HepG2 (cell line): ENCODE results near the gene TAF3. TPM values are rescaled to one million over a fixed set of nuclear protein-coding genes. Genes with fewer than 3 reads are reported as not detected.

ENCODE experiments used
- ATAC-seq: fragments of 200-7000 bp; cut with Tn5 transposase; 3 replicates; pipeline ENCODE4 v1.9.1; 2020; ENCODE audit warnings: mild to moderate bottlenecking, moderate library complexity
- BruUV-seq: library from RNA; stranded (reverse); fragments of 400-500 nt; replicated peaks from 2 replicates; lab custom pipeline; 2021; lab: Mats Ljungman, UMichigan
- CTCF ChIA-PET: fragments of 300-600 bp; formaldehyde crosslinking; extraction: SDS; loops from one replicate; lab custom pipeline; 2021; ENCODE audit warnings: low total read pairs, inconsistent platforms, low intra/inter-chr PET ratio; lab: Yijun Ruan, JAX
- POLR2A ChIA-PET: fragments of 350-600 bp; sonication (Branson Sonifier 250); formaldehyde crosslinking; loops from one replicate; lab custom pipeline; 2020; ENCODE audit warnings: antibody characterized with exemption, inconsistent platforms; lab: Yijun Ruan, JAX
- DNase-seq: peaks from one replicate; pipeline ENCODE4 v3.0.0-alpha.2; 2015; ENCODE audit warnings: low spot score
- FAIRE-seq: peaks from 3 replicates; lab custom pipeline; 2011; peaks lifted over from hg19 to GRCh38; lab: Jason Lieb, UNC
- H2AFZ ChIP-seq: one replicate; pipeline ENCODE4 v1.6.1; 2011; ENCODE audit warnings: low read length, inconsistent platforms
- H3K27ac ChIP-seq: fragments of 300-600 bp; 3 replicates; pipeline ENCODE4 v1.8.0; 2011; ENCODE audit warnings: mixed run types, mild to moderate bottlenecking, mixed read lengths, low read length, inconsistent platforms; ENCODE audit not compliant: insufficient read depth; ENCODE audit errors: extremely low read length
- H3K27me3 ChIP-seq, 2 experiments: fragments of 200-600 bp in 1 of 2; 2 replicates in 1 of 2; 3 replicates in 1 of 2; pipeline versions ENCODE4 v1.6.0 to v1.8.0; 2011; ENCODE audit warnings: low read length in 2 of 2, mild to moderate bottlenecking in 2 of 2, moderate library complexity in 2 of 2, inconsistent platforms in 1 of 2; ENCODE audit not compliant: insufficient read depth in 2 of 2, control insufficient read depth in 1 of 2
- H3K36me3 ChIP-seq, 2 experiments: fragments of 200-600 bp in 1 of 2; replicated peaks in 1 of 2; 2 replicates in 1 of 2; 3 replicates in 1 of 2; pipeline versions ENCODE4 v1.5.1 to v1.8.0; 2011; ENCODE audit warnings: low read length in 2 of 2, inconsistent platforms in 1 of 2; ENCODE audit not compliant: insufficient read depth in 2 of 2, control insufficient read depth in 1 of 2
- H3K4me1 ChIP-seq: 2 replicates; pipeline ENCODE4 v1.5.1; 2012; ENCODE audit warnings: low read length, inconsistent platforms; ENCODE audit not compliant: insufficient read depth
- H3K4me2 ChIP-seq: 2 replicates; pipeline ENCODE4 v1.6.0; 2011; ENCODE audit warnings: low read depth, low read length, inconsistent platforms
- H3K4me3 ChIP-seq, 3 experiments: fragments of 200-600 bp in 1 of 3; sonication (generic), shearing (Covaris generic) in 1 of 3; replicated peaks in 1 of 3; 2 replicates each; pipeline ENCODE4 v1.5.1; 2011 to 2016; ENCODE audit warnings: low read length in 3 of 3, inconsistent platforms in 2 of 3, low read depth in 2 of 3, mild to moderate bottlenecking in 2 of 3, control low read depth in 1 of 3, mixed read lengths in 1 of 3; ENCODE audit not compliant: insufficient read depth in 1 of 3
- H3K79me2 ChIP-seq: one replicate; pipeline ENCODE4 v1.6.1; 2011; ENCODE audit warnings: low read length, inconsistent platforms; ENCODE audit not compliant: insufficient read depth
- H3K9ac ChIP-seq: 2 replicates; pipeline ENCODE4 v1.6.0; 2011; ENCODE audit warnings: mild to moderate bottlenecking, low read depth, low read length, inconsistent platforms; ENCODE audit not compliant: insufficient read depth
- H3K9me3 ChIP-seq: 2 replicates; pipeline ENCODE4 v1.5.1; 2012; ENCODE audit warnings: mild to moderate bottlenecking, low read length
- H4K20me1 ChIP-seq: 2 replicates; pipeline ENCODE4 v1.6.0; 2011; ENCODE audit warnings: inconsistent platforms, mild to moderate bottlenecking, low read length, moderate library complexity; ENCODE audit not compliant: insufficient read depth
- BORCS8-MEF2B ChIP-seq: sonication (generic); formaldehyde crosslinking; IDR thresholded peaks from 2 replicates; pipeline ENCODE4 v1.8.0; 2022; ENCODE audit warnings: mild to moderate bottlenecking, missing genetic modification reagents
- BRD4 ChIP-seq: sonication (generic); formaldehyde crosslinking; IDR thresholded peaks from 2 replicates; pipeline ENCODE4 v1.4.0; 2020; ENCODE audit warnings: missing genetic modification reagents
- CERS6 ChIP-seq: sonication (generic); formaldehyde crosslinking; IDR thresholded peaks from 2 replicates; pipeline ENCODE4 v1.5.0; 2020; ENCODE audit warnings: missing genetic modification reagents
- GTF2F1 ChIP-seq: fragments of 150-350 bp; IDR thresholded peaks from 2 replicates; pipeline ENCODE4 v1.6.1; 2014; ENCODE audit warnings: low read length
- HMGA1 ChIP-seq: sonication (generic); formaldehyde crosslinking; conservative IDR thresholded peaks from 2 replicates; pipeline ENCODE4 v1.4.0; 2020; ENCODE audit warnings: missing genetic modification reagents
- KDM2A ChIP-seq: sonication (generic); formaldehyde crosslinking; IDR thresholded peaks from 2 replicates; pipeline ENCODE4 v1.4.0; 2020; ENCODE audit warnings: low read depth, missing genetic modification reagents, borderline replicate concordance
- KDM5A ChIP-seq: fragments of 200-600 bp; sonication (generic); IDR thresholded peaks from 2 replicates; pipeline ENCODE4 v1.7.0; 2018; ENCODE audit warnings: antibody characterized with exemption, mild to moderate bottlenecking, low read length, borderline replicate concordance
- POGK ChIP-seq: sonication (generic); formaldehyde crosslinking; conservative IDR thresholded peaks from 2 replicates; pipeline ENCODE4 v1.8.0; 2022; ENCODE audit warnings: mild to moderate bottlenecking, moderate library complexity, missing genetic modification reagents
- RFXANK ChIP-seq: IDR thresholded peaks from 2 replicates; pipeline ENCODE4 v1.6.1; 2016
- SMC3 ChIP-seq: IDR thresholded peaks from 2 replicates; pipeline ENCODE4 v1.6.1; 2011; ENCODE audit warnings: low read length, improper control_type of control experiment
- ZFY ChIP-seq: sonication (generic); formaldehyde crosslinking; IDR thresholded peaks from 2 replicates; pipeline ENCODE4 v1.4.0; 2020; ENCODE audit warnings: missing genetic modification reagents
- ZNF20 ChIP-seq: sonication (generic); formaldehyde crosslinking; IDR thresholded peaks from 2 replicates; pipeline ENCODE4 v1.4.0; 2020; ENCODE audit warnings: mild to moderate bottlenecking, moderate library complexity, missing genetic modification reagents
- ZNF235 ChIP-seq: sonication (generic); formaldehyde crosslinking; IDR thresholded peaks from 2 replicates; pipeline ENCODE4 v1.8.1; 2023; ENCODE audit warnings: mild to moderate bottlenecking, missing genetic modification reagents, borderline replicate concordance
- ZNF274 ChIP-seq: sonication (generic); formaldehyde crosslinking; IDR thresholded peaks from 2 replicates; pipeline ENCODE4 v1.5.1; 2020; ENCODE audit warnings: mild to moderate bottlenecking, missing genetic modification reagents
- ZNF569 ChIP-seq: sonication (generic); formaldehyde crosslinking; IDR thresholded peaks from 2 replicates; pipeline ENCODE4 v1.5.0; 2020; ENCODE audit warnings: mild to moderate bottlenecking, missing genetic modification reagents, moderate library complexity, borderline replicate concordance
- ZNF775 ChIP-seq: sonication (generic); formaldehyde crosslinking; IDR thresholded peaks from 2 replicates; pipeline ENCODE4 v1.4.0; 2020; ENCODE audit warnings: missing genetic modification reagents, mild to moderate bottlenecking, moderate library complexity, borderline replicate concordance
- ZNF816 ChIP-seq: sonication (generic); formaldehyde crosslinking; IDR thresholded peaks from 2 replicates; pipeline ENCODE4 v1.8.0; 2022; ENCODE audit warnings: missing genetic modification reagents, mild to moderate bottlenecking, borderline replicate concordance
- ZXDC ChIP-seq: sonication (generic); formaldehyde crosslinking; IDR thresholded peaks from 2 replicates; pipeline ENCODE4 v1.5.0; 2020; ENCODE audit warnings: mild to moderate bottlenecking, missing genetic modification reagents
- ZZZ3 ChIP-seq: sonication (generic); formaldehyde crosslinking; IDR thresholded peaks from 2 replicates; pipeline ENCODE4 v1.4.0; 2020; ENCODE audit warnings: missing genetic modification reagents, mild to moderate bottlenecking, borderline replicate concordance
- WGBS: methylation state at CpG from one replicate; pipeline ENCODE4 v1.1.6; 2017; ENCODE audit warnings: low lambda C conversion rate; 5-methylcytosine and 5-hydroxymethylcytosine counted together
- in situ Hi-C: cut with HindIII; loops from 2 replicates; pipeline ENCODE4 v1.10.0; 2017; ENCODE audit warnings: low pct_unique_long_range_greater_than_20kb; ENCODE audit not compliant: extremely low pct_ligation_motif_present
- intact Hi-C: fragments of 100-400 bp; cut with micrococcal nuclease; formaldehyde crosslinking; loops from one replicate; pipeline ENCODE4 v1.10.0; 2022; ENCODE audit not compliant: unreplicated experiment
- polyA plus RNA-seq, 8 experiments: library from polyadenylated mRNA; depleted of rRNA in 3 of 8; stranded (reverse) in 7 of 8; unstranded in 1 of 8; fragments of >200 nt; fragmentation: Illumina TruSeq in 4 of 8; extraction: Trizol in 4 of 8; gene quantifications; 2 replicates each; pipeline versions ENCODE4 v1.2.1 to v1.2.3, GENCODE V29; 2011 to 2016; ENCODE audit warnings: low read depth in 4 of 8, missing spikeins in 1 of 8, mixed read lengths in 1 of 8; ENCODE audit not compliant: insufficient read depth in 1 of 8
- total RNA-seq, 5 experiments: library from RNA; depleted of rRNA; stranded (reverse); fragments of >200 nt; fragmentation: Illumina TruSeq; extraction: Trizol; gene quantifications; 2 replicates each; pipeline ENCODE4 v1.2.3, GENCODE V29; 2016; ENCODE audit warnings: low read depth in 1 of 5
- TF ChIP-seq, protein P1 (sequence below): sonication (generic); formaldehyde crosslinking; IDR thresholded peaks from 2 replicates; pipeline ENCODE4 v1.4.0; 2020; ENCODE audit warnings: missing genetic modification reagents

Gene TAF3
- total and polyA plus RNA-seq, 2 of the 13 experiments (the other 11 are each of a cell fraction or from before 2014, with no cell fraction given): 1.7 to 2.9 TPM

- H3K4me3 ChIP-seq: no peak overlapping the region
- H3K27ac ChIP-seq: no peak overlapping the region
- no peaks in the 10 kb centered on the region for H3K9me3 ChIP-seq
- H3K27me3 ChIP-seq: no peaks in the 10 kb centered on the region
- FAIRE-seq (no peak), ATAC-seq (no peak), DNase-seq (no peak)
- H3K4me2 ChIP-seq: no peak overlapping the region
- TF ChIP-seq ZNF235 (no peak), BORCS8-MEF2B (CRISPR knock-in tag) (no peak), ZZZ3 (CRISPR knock-in tag) (no peak), KDM2A (CRISPR knock-in tag) (no peak), ZNF20 (CRISPR knock-in tag) (no peak), ZNF816 (CRISPR knock-in tag) (no peak), BRD4 (no peak), HMGA1 (CRISPR knock-in tag) (no peak), ZNF274 (CRISPR knock-in tag) (no peak), CERS6 (no peak), SMC3 (no peak), KDM5A (no peak), RFXANK (CRISPR knock-in tag) (no peak), POGK (CRISPR knock-in tag) (no peak), ZFY (CRISPR knock-in tag) (no peak), ZNF775 (CRISPR knock-in tag) (no peak), GTF2F1 (no peak), ZNF569 (CRISPR knock-in tag) (no peak), ZXDC (no peak)
- TF ChIP-seq, protein P1, sequence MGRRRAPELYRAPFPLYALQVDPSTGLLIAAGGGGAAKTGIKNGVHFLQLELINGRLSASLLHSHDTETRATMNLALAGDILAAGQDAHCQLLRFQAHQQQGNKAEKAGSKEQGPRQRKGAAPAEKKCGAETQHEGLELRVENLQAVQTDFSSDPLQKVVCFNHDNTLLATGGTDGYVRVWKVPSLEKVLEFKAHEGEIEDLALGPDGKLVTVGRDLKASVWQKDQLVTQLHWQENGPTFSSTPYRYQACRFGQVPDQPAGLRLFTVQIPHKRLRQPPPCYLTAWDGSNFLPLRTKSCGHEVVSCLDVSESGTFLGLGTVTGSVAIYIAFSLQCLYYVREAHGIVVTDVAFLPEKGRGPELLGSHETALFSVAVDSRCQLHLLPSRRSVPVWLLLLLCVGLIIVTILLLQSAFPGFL: no peak
- H3K4me1 ChIP-seq: no peaks in the 10 kb centered on the region
- WGBS: 95% methylated on average over 6 of the region's 6 CpGs
- POLR2A ChIA-PET: no interaction called here
- H3K79me2 ChIP-seq: no peaks in the 10 kb centered on the region
- CTCF ChIA-PET: no interaction called here
- no peak overlapping the region for H2AFZ ChIP-seq
- in situ Hi-C loops: no loop called here
- H4K20me1 ChIP-seq: no peaks in the 10 kb centered on the region
- H3K36me3 ChIP-seq: no peaks in the 10 kb centered on the region; a peak in 1 of 5 replicates
- intact Hi-C loops: no loop called here
- no peak overlapping the region for H3K9ac ChIP-seq
- no TSS peak for BruUV-seq
Observed at GRCh38 chr10:7890781-7891180, 72.5 kb downstream of the TAF3 start.
